ENCODE results near the gene MS4A7. TPM values are rescaled to one million over a fixed set of nuclear protein-coding genes. Genes with fewer than 3 reads are reported as not detected.
"Not testable (repeated sequence)": the region's sequence is repeated elsewhere in the genome, so short reads cannot be mapped to it uniquely, and the experiment has no call there.

MS4A7 gene
- total RNA-seq (ENCODE audit: insufficient read depth, low replicate concordance), result 14.9 TPM

- DNase-seq (ENCODE audit: low spot score), result peak; percentile 40
Observed at GRCh38 chr11:60378354-60378753, at the start of gene MS4A7. Gene MS4A7 (plus strand): TSS chr11:60378532. CDS start chr11:60383142, 4,610 bp downstream.

- no peak for DNase-seq (ENCODE audit: low spot score)
Observed at GRCh38 chr11:60332846-60333245, 45.5 kb upstream of the MS4A7 start.

- DNase-seq (ENCODE audit: low spot score), result peak; percentile 37
Observed at GRCh38 chr11:60334005-60334620, 44.2 kb upstream of the MS4A7 start.

GRCh38 chr11:60336767-60337391 lies 41.5 kb upstream of the MS4A7 start:
- no peak for DNase-seq (ENCODE audit: low spot score)

- no peak for DNase-seq (ENCODE audit: low spot score)
Observed at GRCh38 chr11:60338053-60338452, 40.3 kb upstream of the MS4A7 start.

- DNase-seq (ENCODE audit: low spot score), result no peak
Observed at GRCh38 chr11:60339356-60339755, 39.0 kb upstream of the MS4A7 start.

- DNase-seq (ENCODE audit: low spot score), result no peak
Observed at GRCh38 chr11:60343094-60343704, 35.1 kb upstream of the MS4A7 start.

DNA sequence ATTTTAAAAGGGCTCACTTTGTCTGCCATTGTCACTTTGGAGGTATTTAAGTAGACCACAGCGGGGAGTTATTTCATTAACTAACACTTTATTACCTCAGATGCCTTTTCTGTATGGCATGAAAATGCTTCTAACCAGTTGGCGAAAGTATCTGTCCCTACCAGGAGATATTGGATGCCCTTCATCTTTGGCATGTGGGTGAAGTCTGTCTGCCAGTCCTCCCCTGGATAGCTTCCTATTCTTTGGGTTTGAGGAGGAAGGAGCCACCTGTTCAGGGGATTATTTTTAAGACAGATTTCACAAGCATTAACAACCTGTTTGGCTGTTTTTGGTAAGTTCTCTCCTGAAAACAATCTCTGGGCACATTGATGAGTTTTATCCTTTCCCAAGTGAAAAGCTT lies 34.2 kb upstream of the MS4A7 start:
- DNase-seq (ENCODE audit: low spot score), result no peak

DNA sequence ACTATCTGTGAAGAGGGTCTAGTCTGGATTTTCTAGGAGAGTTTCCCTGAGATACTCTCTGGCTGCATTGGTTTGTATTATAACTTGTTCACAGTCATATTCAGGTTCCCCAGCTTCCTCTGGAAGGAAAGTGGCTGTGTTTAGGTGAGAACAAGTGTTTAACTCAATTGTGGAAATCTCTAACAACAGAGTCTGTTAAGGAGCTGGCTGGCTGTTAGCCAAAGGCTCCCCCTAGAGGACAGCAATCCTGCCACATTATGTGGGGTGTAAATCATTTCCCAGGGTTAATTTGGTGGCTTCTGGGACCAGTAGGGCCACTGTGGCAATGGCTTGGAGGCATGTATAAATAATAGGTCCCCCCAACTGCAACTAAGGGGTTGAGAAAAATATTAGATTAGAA lies 32.8 kb upstream of the MS4A7 start:
- no peak for DNase-seq (ENCODE audit: low spot score)

DNA sequence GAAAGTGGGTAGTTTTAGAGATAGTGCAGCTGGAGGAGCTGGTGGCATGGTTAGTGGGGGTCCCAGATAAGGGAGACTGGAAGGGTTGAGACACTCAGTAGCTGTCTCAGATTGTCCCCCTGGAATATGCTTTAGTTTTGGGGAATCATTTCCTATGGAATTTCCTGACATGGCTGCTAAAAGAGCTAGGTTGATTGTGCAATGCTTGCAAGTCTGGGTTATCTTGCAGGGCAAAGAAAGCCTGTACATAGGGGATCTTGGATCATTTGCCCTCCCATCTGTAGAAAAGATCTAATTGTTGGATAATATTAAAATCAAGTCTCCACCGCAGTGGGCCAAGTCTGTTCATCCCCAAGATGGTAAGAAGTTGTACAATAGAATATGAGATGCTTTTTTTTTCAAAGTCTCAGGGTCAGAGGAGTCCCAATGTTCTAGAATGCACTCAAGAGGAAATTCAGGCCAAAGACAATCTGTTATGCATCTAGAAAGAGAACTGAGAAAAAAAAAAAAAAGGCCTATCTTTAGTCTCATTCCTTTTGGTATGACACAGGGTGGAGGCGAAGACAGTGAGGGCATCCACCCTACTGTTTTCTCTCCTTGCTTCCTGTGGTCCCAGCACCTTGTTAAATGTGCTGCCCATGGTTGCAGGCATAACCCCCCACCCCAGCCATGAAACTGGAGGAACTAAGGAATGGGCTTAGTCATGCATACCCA lies 31.1 kb upstream of the MS4A7 start:
- no peak for DNase-seq (ENCODE audit: low spot score)

GRCh38 chr11:60348116-60348515 lies 30.2 kb upstream of the MS4A7 start:
- DNase-seq (ENCODE audit: low spot score), result no peak

GRCh38 chr11:60349990-60350389 lies 28.3 kb upstream of the MS4A7 start:
- DNase-seq (ENCODE audit: low spot score), result no peak

GRCh38 chr11:60357771-60358170 lies 20.6 kb upstream of the MS4A7 start:
- no peak for DNase-seq (ENCODE audit: low spot score)

DNA sequence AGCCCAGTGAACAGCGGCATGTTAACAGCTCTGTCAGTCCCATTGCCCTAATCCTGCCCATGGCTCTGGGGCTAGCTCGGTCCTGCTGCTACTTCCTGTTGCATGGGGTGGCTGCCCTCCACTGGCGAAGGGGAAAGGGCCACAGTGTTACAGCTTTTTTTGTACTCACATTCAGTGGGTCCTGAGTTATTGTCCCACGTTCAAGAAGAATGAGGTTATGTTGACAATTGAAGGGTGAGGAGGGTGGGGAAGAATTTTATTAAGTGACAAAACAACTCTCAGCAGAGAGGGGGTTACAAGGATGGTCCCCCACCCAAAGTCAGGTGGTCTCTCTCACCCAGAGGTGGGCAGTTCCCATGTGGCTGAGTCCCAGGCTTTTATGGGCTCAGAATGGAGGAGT lies 17.7 kb upstream of the MS4A7 start:
- DNase-seq (ENCODE audit: low spot score), result no peak

DNA sequence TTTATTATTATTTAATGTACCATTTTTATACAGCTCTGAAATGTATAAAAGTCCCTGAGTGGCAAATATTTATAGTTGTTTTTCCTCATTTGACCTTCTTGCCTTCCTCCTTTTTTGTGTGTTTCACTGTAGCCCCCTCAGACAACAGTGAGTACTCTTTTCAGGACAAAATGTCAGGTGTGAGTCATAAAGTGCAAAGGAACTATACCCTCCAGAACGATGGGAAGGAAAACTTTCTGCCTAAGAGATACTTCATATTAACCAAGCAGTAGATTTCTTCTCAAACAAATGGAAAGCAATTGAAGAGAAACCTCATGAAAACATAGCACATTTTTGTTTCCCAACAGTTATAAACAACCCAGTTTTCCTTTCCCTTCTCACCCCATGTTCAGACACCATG lies 16.1 kb upstream of the MS4A7 start:
- DNase-seq (ENCODE audit: low spot score), result no peak

- DNase-seq (ENCODE audit: low spot score), result peak; percentile 76
Observed at GRCh38 chr11:60363542-60364470, 14.5 kb upstream of the MS4A7 start.

GRCh38 chr11:60366262-60366904 lies 11.9 kb upstream of the MS4A7 start:
- DNase-seq (ENCODE audit: low spot score), result not testable (repeated sequence)

DNA sequence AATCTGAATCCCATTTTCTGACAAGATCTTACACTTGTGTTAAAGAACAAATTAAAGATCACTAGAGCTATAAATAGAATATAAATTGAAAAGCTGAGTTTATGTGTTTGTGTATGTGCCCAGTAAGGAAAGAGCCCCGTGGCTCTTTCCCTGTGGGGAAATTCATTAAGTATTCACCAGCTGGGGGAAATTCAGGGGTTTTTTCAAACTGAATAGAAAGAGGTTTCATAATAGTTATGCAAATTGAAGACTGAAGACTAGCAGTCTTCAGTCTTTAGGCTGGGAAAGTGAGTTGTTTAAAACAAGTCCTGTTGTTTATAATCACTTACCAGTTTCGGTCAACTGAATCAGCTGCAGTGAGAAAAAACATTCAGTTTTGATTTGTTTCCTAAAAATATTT lies 11.3 kb upstream of the MS4A7 start:
- no peak for DNase-seq (ENCODE audit: low spot score)

DNA sequence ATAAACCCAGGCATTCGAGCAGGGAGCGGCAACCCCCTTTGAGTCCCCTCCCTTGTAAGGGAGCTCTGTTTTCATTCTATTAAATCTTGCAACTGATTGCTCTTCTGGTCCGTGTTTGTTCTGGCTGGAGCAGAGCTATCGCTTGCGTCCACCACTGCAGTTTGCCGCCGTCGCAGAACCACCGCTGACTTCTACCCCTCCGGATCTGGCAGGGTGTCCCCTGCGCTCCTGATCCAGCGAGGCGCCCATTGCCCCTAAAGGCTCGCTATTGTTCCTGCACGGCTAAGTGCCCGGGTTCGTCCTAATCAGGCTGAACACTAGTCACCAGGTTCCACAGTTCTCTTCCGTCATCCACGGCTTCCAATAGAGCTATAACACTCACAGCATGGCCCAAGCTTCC lies 10.4 kb upstream of the MS4A7 start:
- DNase-seq (ENCODE audit: low spot score), result no peak

GRCh38 chr11:60370252-60370810 lies 8.0 kb upstream of the MS4A7 start:
- DNase-seq (ENCODE audit: low spot score), result no peak
